Mucosa of descending colon (tissue), 3 donors: Measurements from ENCODE around the gene MCCC2. TPM values are rescaled to one million over a fixed set of nuclear protein-coding genes. Genes with fewer than 3 reads are reported as not detected.

Experiments
- ATAC-seq: fragments of 200-7000 bp; cut with Tn5 transposase; one replicate; pipeline ENCODE4 v1.9.1; 2020; ENCODE audit warnings: mild to moderate bottlenecking, moderate library complexity
- DNase-seq, 3 donors: peaks; one replicate each; pipeline ENCODE4 v3.0.0-alpha.2; 2020
- H3K36me3 ChIP-seq: fragments of 200-600 bp; one replicate; pipeline ENCODE4 v1.8.0; 2021; ENCODE audit warnings: low read depth, mild to moderate bottlenecking
- H3K4me1 ChIP-seq: fragments of 200-600 bp; one replicate; pipeline ENCODE4 v1.8.0; 2021; ENCODE audit warnings: low read depth, mild to moderate bottlenecking
- H3K4me3 ChIP-seq: fragments of 200-600 bp; one replicate; pipeline ENCODE4 v1.8.0; 2021; ENCODE audit warnings: mild to moderate bottlenecking
- H3K9me3 ChIP-seq: fragments of 200-600 bp; one replicate; pipeline ENCODE4 v1.8.0; 2021; ENCODE audit warnings: mild to moderate bottlenecking
- intact Hi-C, 2 donors: fragments of 100-400 bp; cut with DNase I in 1 of 2; cut with micrococcal nuclease in 1 of 2; formaldehyde crosslinking; loops; one replicate each; pipeline versions ENCODE4 v1.11.0 to v1.11.1; 2022; cut with DNase I, micrococcal nuclease
- total RNA-seq, 3 donors: library from RNA; stranded (reverse); fragmentation: NEBNext Ultra II Directional in 2 of 3; extraction: Animal tissue kit (Norgen Biotek cat#: 25700) in 2 of 3; gene quantifications; one replicate each; pipeline versions ENCODE4 v1.2.1 to v1.2.4, GENCODE V29; 2021 to 2023
- TF ChIP-seq, protein P1 (sequence below): fragments of 200-600 bp; IDR thresholded peaks from one replicate; pipeline ENCODE4 v1.8.0; 2022; ENCODE audit warnings: antibody characterized with exemption, mild to moderate bottlenecking
- donor health status: DM: no; HTN: no; CAD: no; lungs with moderate emphysema.
- donor health status: DM: no; HTN: no; CAD: no.
- donor health status: DM: no; HTN: yes; CAD: no.

Gene MCCC2
- total RNA-seq, 3 donors from 2014 or later = 32.3 to 63.8 (median 54.0) TPM

DNA sequence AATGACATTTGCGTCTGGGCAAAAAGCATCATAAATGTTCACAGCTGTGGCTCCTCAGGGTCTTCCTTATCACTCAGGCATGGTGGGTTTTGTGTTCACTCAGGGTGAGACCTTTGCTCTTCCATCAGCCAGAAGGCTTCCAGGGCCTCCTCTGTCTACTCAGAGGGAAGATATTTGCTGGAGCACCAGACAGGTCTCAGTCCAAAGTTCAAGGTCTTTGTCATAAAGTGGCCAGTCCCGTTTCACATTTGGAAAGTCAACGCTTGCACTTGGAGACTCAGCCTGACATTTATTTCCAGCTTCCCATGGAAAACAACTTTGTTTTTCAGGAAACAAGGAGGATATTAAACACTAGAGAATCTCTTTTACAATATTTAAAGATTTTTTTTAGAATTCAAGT lies 119.8 kb downstream of the MCCC2 start:
- TF ChIP-seq, protein P1, sequence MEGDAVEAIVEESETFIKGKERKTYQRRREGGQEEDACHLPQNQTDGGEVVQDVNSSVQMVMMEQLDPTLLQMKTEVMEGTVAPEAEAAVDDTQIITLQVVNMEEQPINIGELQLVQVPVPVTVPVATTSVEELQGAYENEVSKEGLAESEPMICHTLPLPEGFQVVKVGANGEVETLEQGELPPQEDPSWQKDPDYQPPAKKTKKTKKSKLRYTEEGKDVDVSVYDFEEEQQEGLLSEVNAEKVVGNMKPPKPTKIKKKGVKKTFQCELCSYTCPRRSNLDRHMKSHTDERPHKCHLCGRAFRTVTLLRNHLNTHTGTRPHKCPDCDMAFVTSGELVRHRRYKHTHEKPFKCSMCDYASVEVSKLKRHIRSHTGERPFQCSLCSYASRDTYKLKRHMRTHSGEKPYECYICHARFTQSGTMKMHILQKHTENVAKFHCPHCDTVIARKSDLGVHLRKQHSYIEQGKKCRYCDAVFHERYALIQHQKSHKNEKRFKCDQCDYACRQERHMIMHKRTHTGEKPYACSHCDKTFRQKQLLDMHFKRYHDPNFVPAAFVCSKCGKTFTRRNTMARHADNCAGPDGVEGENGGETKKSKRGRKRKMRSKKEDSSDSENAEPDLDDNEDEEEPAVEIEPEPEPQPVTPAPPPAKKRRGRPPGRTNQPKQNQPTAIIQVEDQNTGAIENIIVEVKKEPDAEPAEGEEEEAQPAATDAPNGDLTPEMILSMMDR = no peak
- no peaks in the 10 kb centered on the region for H3K36me3 ChIP-seq
- no peak for DNase-seq
- no peaks in the 10 kb centered on the region for H3K4me1 ChIP-seq
- no peak for ATAC-seq
- H3K9me3 ChIP-seq = no peaks in the 10 kb centered on the region
- H3K4me3 ChIP-seq = no peak overlapping the region
- intact Hi-C loops = no loop called here

Other genes with a start within 250 kb of the MCCC2 start
- gene BDP1, start 131.7 kb upstream of the MCCC2 start, total RNA-seq = 10 to 100 TPM; 20.0 to 28.7 (median 23.9) TPM
- gene CARTPT, start 131.9 kb downstream of the MCCC2 start, total RNA-seq = 10 to 100 TPM in 1 of 3 donors, not detected in 2; 14.0 TPM